ENCODE data around the gene ELMO2. TPM values are rescaled to one million over a fixed set of nuclear protein-coding genes. Genes with fewer than 3 reads are reported as not detected.
A peak's percentile ranks its signal among the peaks of the same experiment; 100 is the strongest.

Gene ELMO2
- total RNA-seq, 1 donor from 2014 or later = 57.8 TPM

DNA sequence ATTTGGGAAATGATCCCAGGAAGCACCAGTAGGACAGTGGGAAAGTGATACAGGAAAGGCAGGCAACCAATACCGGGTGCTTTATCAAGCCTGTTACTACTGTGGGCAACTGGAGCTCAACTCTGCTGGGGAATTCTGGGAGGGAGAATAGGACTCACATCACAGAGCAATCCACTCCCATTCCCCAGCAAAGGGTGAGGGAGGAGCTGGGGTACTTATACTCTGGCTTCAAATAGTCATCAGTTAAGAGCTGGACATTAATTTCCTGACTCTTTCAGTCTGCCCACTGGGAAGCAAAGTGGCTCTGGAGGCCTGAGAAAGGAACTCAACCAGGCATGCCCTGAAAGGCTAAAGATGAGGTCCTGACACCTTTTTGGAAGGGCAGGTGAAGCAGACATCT is 80.6 kb downstream of the ELMO2 start:
- no peaks in the 10 kb centered on the region for H3K36me3 Mint-ChIP-seq (ENCODE audit: unreplicated experiment)
- H3K4me3 Mint-ChIP-seq (ENCODE audit: unreplicated experiment) = no peak overlapping the region
- H3K27ac Mint-ChIP-seq (ENCODE audit: unreplicated experiment) = no peak overlapping the region
- TF ChIP-seq, protein P1, sequence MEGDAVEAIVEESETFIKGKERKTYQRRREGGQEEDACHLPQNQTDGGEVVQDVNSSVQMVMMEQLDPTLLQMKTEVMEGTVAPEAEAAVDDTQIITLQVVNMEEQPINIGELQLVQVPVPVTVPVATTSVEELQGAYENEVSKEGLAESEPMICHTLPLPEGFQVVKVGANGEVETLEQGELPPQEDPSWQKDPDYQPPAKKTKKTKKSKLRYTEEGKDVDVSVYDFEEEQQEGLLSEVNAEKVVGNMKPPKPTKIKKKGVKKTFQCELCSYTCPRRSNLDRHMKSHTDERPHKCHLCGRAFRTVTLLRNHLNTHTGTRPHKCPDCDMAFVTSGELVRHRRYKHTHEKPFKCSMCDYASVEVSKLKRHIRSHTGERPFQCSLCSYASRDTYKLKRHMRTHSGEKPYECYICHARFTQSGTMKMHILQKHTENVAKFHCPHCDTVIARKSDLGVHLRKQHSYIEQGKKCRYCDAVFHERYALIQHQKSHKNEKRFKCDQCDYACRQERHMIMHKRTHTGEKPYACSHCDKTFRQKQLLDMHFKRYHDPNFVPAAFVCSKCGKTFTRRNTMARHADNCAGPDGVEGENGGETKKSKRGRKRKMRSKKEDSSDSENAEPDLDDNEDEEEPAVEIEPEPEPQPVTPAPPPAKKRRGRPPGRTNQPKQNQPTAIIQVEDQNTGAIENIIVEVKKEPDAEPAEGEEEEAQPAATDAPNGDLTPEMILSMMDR (IDR thresholded peaks at IDR 0.05) = no peak
- H3K9me3 Mint-ChIP-seq (ENCODE audit: unreplicated experiment) = no peaks in the 10 kb centered on the region
- peaks cover 30% of the 10 kb centered on the region for H3K27me3 Mint-ChIP-seq (ENCODE audit: unreplicated experiment)
- H3K4me1 Mint-ChIP-seq (ENCODE audit: unreplicated experiment) = no peaks in the 10 kb centered on the region
- no peak for DNase-seq (ENCODE audit: extremely low spot score, unreplicated experiment)

DNA sequence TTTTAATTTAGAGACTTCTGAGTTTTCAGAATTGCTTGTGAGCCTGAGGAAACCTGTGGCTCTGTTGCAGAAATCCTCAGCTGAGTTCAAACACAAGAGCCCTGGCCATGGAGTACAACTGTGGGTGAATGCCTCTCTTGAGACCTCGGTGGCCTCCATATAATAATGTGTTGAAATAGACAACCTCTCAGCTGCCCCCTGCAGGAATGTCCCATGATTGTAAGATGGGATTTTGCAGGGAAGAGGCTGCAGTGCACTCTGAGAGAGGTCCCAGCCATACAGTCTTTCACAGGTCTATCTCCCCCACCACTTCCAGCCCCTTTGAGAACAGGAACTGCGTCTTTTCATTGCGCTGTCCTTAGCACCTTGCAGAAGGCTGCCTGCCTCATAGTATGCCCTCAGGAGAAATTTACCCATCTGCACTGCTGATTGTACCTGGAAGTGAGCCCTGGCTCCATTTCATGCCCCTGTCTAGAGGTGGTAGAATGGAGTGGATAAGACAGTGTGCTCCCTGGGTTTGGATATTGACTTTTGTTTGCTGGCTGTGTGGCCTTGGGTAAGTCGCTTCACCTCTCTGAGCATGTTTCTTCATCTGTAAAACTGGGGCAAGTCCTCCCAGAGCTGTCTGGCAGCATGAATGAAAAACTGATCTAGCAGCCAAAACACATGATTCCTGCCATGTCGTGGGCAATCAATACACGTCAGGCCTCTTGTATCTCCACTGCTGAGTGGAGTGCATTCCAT is 81.3 kb downstream of the ELMO2 start:
- Mint-ChIP-seq H3K27ac (ENCODE audit: unreplicated experiment) (no peak overlapping the region), H3K9me3 (ENCODE audit: unreplicated experiment) (no peaks in the 10 kb centered on the region), H3K4me1 (ENCODE audit: unreplicated experiment) (no peaks in the 10 kb centered on the region), H3K36me3 (ENCODE audit: unreplicated experiment) (no peaks in the 10 kb centered on the region), H3K4me3 (ENCODE audit: unreplicated experiment) (no peak overlapping the region), H3K27me3 (ENCODE audit: unreplicated experiment) (peaks cover 34% of the 10 kb centered on the region)
- TF ChIP-seq, protein P1 (IDR thresholded peaks at IDR 0.05) = peak; percentile 37
- DNase-seq (ENCODE audit: extremely low spot score, unreplicated experiment) = no peak

DNA sequence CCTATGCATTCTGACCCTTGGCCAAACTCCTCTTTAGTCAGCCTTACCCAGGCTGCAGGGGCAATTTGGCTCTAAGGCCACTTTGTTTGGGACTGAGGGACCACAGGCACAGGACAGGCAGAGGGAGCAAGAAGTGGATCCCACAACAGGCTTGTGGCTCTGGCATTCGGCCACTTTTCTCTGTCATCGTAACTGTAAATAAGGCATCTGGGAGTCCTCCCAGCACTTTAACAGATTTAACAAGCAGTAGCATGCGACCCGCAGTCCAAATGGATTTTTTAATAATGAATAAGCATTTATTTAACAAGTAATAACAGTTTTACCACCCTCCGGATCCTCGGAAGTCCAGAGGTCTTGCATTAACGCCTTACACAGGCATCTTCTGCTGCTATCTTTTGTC is 82.0 kb downstream of the ELMO2 start:
- Mint-ChIP-seq H3K27ac (ENCODE audit: unreplicated experiment) (no peak overlapping the region), H3K4me3 (ENCODE audit: unreplicated experiment) (no peak overlapping the region), H3K4me1 (ENCODE audit: unreplicated experiment) (no peaks in the 10 kb centered on the region), H3K9me3 (ENCODE audit: unreplicated experiment) (no peaks in the 10 kb centered on the region), H3K27me3 (ENCODE audit: unreplicated experiment) (peaks cover 41% of the 10 kb centered on the region), H3K36me3 (ENCODE audit: unreplicated experiment) (no peaks in the 10 kb centered on the region)
- TF ChIP-seq, protein P1 (IDR thresholded peaks at IDR 0.05) = no peak
- DNase-seq (ENCODE audit: extremely low spot score, unreplicated experiment) = no peak

DNA sequence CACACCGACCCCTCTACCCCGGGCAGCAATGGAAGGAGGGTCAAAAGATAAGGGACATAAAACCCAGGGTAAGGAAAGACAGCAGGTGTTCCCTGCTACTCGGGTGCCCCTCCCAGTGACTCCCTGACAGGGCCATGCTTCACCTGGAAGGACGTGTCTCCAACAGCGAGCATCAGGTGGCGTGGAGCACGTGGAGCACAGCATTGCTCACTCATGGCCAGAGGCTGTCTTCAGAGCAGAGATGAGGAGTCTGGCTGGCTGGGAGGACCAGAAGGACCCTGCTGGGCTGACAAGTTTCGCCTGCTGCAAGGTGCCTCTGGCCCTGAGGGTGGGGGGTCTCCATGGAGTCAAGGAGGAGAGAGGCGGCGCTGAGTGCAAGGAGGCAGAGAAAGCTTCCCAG is 82.9 kb downstream of the ELMO2 start:
- H3K27me3 Mint-ChIP-seq (ENCODE audit: unreplicated experiment) = peaks cover 48% of the 10 kb centered on the region

DNA sequence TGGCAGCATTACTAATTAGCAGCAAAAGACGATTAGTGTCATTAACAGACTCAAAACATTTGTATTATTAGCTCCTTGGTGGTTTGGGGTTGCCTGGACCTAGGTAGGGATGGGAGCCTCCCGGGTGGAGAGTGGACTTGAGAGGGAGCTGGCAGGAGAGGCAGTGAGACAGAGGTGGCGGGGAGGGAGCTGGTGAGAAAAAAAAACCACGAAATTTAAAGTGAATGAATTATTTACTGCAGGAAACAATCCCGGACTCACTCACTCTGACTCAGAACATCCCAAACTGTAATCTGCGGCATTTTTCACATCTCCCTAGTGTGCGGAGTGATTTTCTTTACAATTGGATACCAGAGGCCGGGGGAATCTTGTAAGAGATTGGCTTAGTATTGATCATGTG is 83.8 kb downstream of the ELMO2 start:
- H3K36me3 Mint-ChIP-seq (ENCODE audit: unreplicated experiment) = no peaks in the 10 kb centered on the region

More for the DNA sequence above, 82.9 kb downstream of the ELMO2 start:
- Mint-ChIP-seq H3K4me3 (ENCODE audit: unreplicated experiment) (no peak overlapping the region), H3K27ac (ENCODE audit: unreplicated experiment) (no peak overlapping the region), H3K4me1 (ENCODE audit: unreplicated experiment) (no peaks in the 10 kb centered on the region), H3K9me3 (ENCODE audit: unreplicated experiment) (no peaks in the 10 kb centered on the region), H3K36me3 (ENCODE audit: unreplicated experiment) (no peaks in the 10 kb centered on the region)
- TF ChIP-seq, protein P1 (IDR thresholded peaks at IDR 0.05) = no peak
- DNase-seq (ENCODE audit: extremely low spot score, unreplicated experiment) = no peak

More for the DNA sequence above, 83.8 kb downstream of the ELMO2 start:
- DNase-seq (ENCODE audit: extremely low spot score, unreplicated experiment) = no peak
- Mint-ChIP-seq H3K27ac (ENCODE audit: unreplicated experiment) (no peak overlapping the region), H3K9me3 (ENCODE audit: unreplicated experiment) (no peaks in the 10 kb centered on the region), H3K4me3 (ENCODE audit: unreplicated experiment) (no peak overlapping the region), H3K27me3 (ENCODE audit: unreplicated experiment) (peaks cover 49% of the 10 kb centered on the region), H3K4me1 (ENCODE audit: unreplicated experiment) (no peaks in the 10 kb centered on the region)
- TF ChIP-seq, protein P1 (IDR thresholded peaks at IDR 0.05) = no peak

Measured in osteocyte (in vitro differentiated cells).